Fibroblast of lung (primary cell): ENCODE measurements around the gene CACNB4. TPM values are rescaled to one million over a fixed set of nuclear protein-coding genes. Genes with fewer than 3 reads are reported as not detected.

Source experiments
- DNase-seq, 2 donors: peaks; one replicate each; pipeline versions ENCODE4 v3.0.0 to v3.0.0-alpha.2; 2010; ENCODE audit warnings: low read depth in 2 of 2
- H2AFZ ChIP-seq: 2 replicates; pipeline ENCODE4 v1.5.1; 2012; ENCODE audit warnings: low read length, control low read depth, inconsistent platforms
- H3K27ac ChIP-seq: 2 replicates; pipeline ENCODE4 v1.5.1; 2011; ENCODE audit warnings: low read length, control low read depth; ENCODE audit not compliant: insufficient read depth
- H3K27me3 ChIP-seq: 2 replicates; pipeline ENCODE4 v1.5.1; 2011; ENCODE audit warnings: mild to moderate bottlenecking, low read length; ENCODE audit not compliant: control insufficient read depth, insufficient read depth
- H3K36me3 ChIP-seq: 2 replicates; pipeline ENCODE4 v1.5.1; 2011; ENCODE audit warnings: low read length; ENCODE audit not compliant: control insufficient read depth, insufficient read depth
- H3K4me1 ChIP-seq: 2 replicates; pipeline ENCODE4 v1.5.1; 2011; ENCODE audit warnings: low read length; ENCODE audit not compliant: control insufficient read depth, insufficient read depth; ENCODE audit errors: extremely low read depth
- H3K4me2 ChIP-seq: 2 replicates; pipeline ENCODE4 v1.5.1; 2011; ENCODE audit warnings: low read length, control low read depth; ENCODE audit not compliant: insufficient read depth; ENCODE audit errors: extremely low read depth
- H3K4me3 ChIP-seq, 4 experiments: fragments of 200-600 bp in 1 of 4; sonication (generic) in 1 of 4; replicated peaks in 1 of 4; 2 replicates each; pipeline ENCODE4 v1.5.1; 2011 to 2016; ENCODE audit warnings: low read length in 4 of 4, low read depth in 3 of 4, mild to moderate bottlenecking in 3 of 4, control low read depth in 2 of 4, inconsistent platforms in 1 of 4, mixed read lengths in 1 of 4; ENCODE audit not compliant: insufficient read depth in 1 of 4; ENCODE audit errors: control extremely low read depth in 1 of 4
- H3K79me2 ChIP-seq: 2 replicates; pipeline ENCODE4 v1.5.1; 2012; ENCODE audit warnings: mild to moderate bottlenecking, low read length, inconsistent platforms; ENCODE audit not compliant: control insufficient read depth, insufficient read depth
- H3K9ac ChIP-seq: 2 replicates; pipeline ENCODE4 v1.5.1; 2011; ENCODE audit warnings: mild to moderate bottlenecking, low read length, control low read depth; ENCODE audit not compliant: insufficient read depth
- H3K9me3 ChIP-seq: 2 replicates; pipeline ENCODE4 v1.5.1; 2012; ENCODE audit warnings: low read depth, low read length; ENCODE audit not compliant: control insufficient read depth, insufficient read depth
- H4K20me1 ChIP-seq: 2 replicates; pipeline ENCODE4 v1.5.1; 2011; ENCODE audit warnings: low read length; ENCODE audit not compliant: control insufficient read depth, insufficient read depth; ENCODE audit errors: extremely low read depth
- CTCF ChIP-seq, 2 donors: IDR thresholded peaks in 1 of 2; conservative IDR thresholded peaks in 1 of 2; 1 replicate in 1 of 2; 2 replicates in 1 of 2; pipeline ENCODE4 v1.5.1; 2011 to 2012; ENCODE audit warnings: low read length in 2 of 2, control low read depth in 1 of 2, inconsistent platforms in 1 of 2, low read depth in 1 of 2, mild to moderate bottlenecking in 1 of 2
- EZH2 ChIP-seq: IDR thresholded peaks from 2 replicates; pipeline ENCODE4 v1.5.1; 2012; ENCODE audit warnings: low read length, control low read depth, mild to moderate bottlenecking; ENCODE audit errors: missing control alignments
- polyA plus RNA-seq, 2 donors: library from polyadenylated mRNA; depleted of rRNA in 1 of 2; stranded (reverse) in 1 of 2; unstranded in 1 of 2; fragments of >200 nt; gene quantifications; 2 replicates each; pipeline ENCODE4 v1.2.1, GENCODE V29; 2011 to 2012; ENCODE audit warnings: missing spikeins in 1 of 2
- total RNA-seq: library from RNA; depleted of rRNA; stranded (reverse); fragments of >200 nt; gene quantifications from 2 replicates; pipeline ENCODE4 v1.2.1, GENCODE V29; 2014

CACNB4 gene
- total and polyA plus RNA-seq, 2 donors (not counting 1 experiment from before 2014, with no cell fraction given) = 0.66 to 2.5 TPM

- Histone ChIP-seq H3K4me1 (no peaks in the 10 kb centered on the region), H3K4me3 (no peak overlapping the region), H3K4me2 (no peak overlapping the region), H3K27me3 (no peaks in the 10 kb centered on the region), H2AFZ (no peak overlapping the region), H3K36me3 (no peaks in the 10 kb centered on the region), H3K79me2 (no peaks in the 10 kb centered on the region), H4K20me1 (no peaks in the 10 kb centered on the region), H3K9ac (no peak overlapping the region), H3K9me3 (no peaks in the 10 kb centered on the region), H3K27ac (no peak overlapping the region)
- TF ChIP-seq CTCF (conservative IDR thresholded peaks at IDR 0.05 in 1 of 2, IDR thresholded peaks at IDR 0.05 in 1 of 2; ENCODE audit: low read depth in 1 of 2, low read length in 2 of 2) = no peak
- TF ChIP-seq EZH2 = no peak
- DNase-seq = no peak
Observed at GRCh38 chr2:151857650-151858049, 241.2 kb downstream of the CACNB4 start.

- Histone ChIP-seq H3K27ac (no peak overlapping the region), H3K4me1 (no peaks in the 10 kb centered on the region)
- no peak for DNase-seq
Observed at GRCh38 chr2:151855111-151855510, 243.7 kb downstream of the CACNB4 start.

DNA sequence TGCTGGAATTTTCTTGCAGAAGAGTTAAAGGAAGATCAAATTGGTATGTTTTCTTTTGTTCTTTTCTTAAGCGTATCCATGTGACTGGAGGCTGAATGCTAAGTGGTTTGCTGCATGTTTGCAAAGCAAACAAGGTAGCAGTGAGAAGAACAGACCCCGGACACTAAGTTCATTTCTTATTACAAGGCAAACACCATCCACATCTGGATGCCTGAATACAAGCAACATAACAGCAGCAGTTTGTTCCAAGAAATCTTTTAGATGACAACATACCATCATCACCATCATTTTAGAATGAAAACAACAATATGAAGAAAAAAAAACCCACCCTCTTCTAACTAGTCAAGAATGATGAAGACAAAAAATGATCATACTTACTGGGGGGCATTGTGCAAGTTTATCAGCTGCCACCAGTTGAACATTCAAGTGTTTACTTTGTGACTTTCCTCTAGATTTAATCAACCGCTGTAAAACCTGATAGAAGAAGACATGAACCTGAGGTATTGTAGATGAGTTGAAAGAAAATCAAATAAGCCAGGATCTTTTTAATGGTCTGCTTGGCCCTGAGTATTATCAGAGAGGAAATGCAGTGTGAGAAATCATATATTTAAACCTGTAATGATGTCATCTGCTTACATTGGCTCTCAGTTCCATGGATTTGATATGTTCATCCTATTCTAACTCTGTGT lies 245.6 kb downstream of the CACNB4 start:
- H3K27me3 ChIP-seq = no peaks in the 10 kb centered on the region
- no peak overlapping the region for H3K9ac ChIP-seq
- peak in 1 of 2 donors; percentile 20 for DNase-seq
- TF ChIP-seq CTCF (conservative IDR thresholded peaks at IDR 0.05 in 1 of 2, IDR thresholded peaks at IDR 0.05 in 1 of 2; ENCODE audit: low read depth in 1 of 2, low read length in 2 of 2) = no peak
- no peak for TF ChIP-seq EZH2
- H3K27ac ChIP-seq = no peak overlapping the region
- H2AFZ ChIP-seq = no peak overlapping the region
- H3K4me1 ChIP-seq = no peaks in the 10 kb centered on the region
- H3K4me3 ChIP-seq = no peak overlapping the region
- no peaks in the 10 kb centered on the region for H3K79me2 ChIP-seq
- no peaks in the 10 kb centered on the region for H3K36me3 ChIP-seq
- no peak overlapping the region for H3K4me2 ChIP-seq
- no peaks in the 10 kb centered on the region for H3K9me3 ChIP-seq
- H4K20me1 ChIP-seq = no peaks in the 10 kb centered on the region

More at GRCh38 chr2:151855111-151855510, 243.7 kb downstream of the CACNB4 start:
- Histone ChIP-seq H3K36me3 (no peaks in the 10 kb centered on the region), H3K27me3 (no peaks in the 10 kb centered on the region), H3K4me2 (no peak overlapping the region), H4K20me1 (no peaks in the 10 kb centered on the region), H3K9me3 (no peaks in the 10 kb centered on the region), H3K79me2 (no peaks in the 10 kb centered on the region), H3K9ac (no peak overlapping the region), H2AFZ (no peak overlapping the region), H3K4me3 (no peak overlapping the region)
- TF ChIP-seq CTCF (conservative IDR thresholded peaks at IDR 0.05 in 1 of 2, IDR thresholded peaks at IDR 0.05 in 1 of 2; ENCODE audit: low read depth in 1 of 2, low read length in 2 of 2) (no peak), EZH2 (no peak)
